ENCODE results near the gene OR2V1. TPM values are rescaled to one million over a fixed set of nuclear protein-coding genes. Genes with fewer than 3 reads are reported as not detected.

The OR2V1 gene
- total and polyA plus RNA-seq, 10 donors = not detected

GRCh38 chr5:181076920-181077319 is 54.0 kb downstream of the OR2V1 start:
- DNase-seq = no peak
- Histone ChIP-seq H3K4me1 (no peaks in the 10 kb centered on the region), H3K9me3 (peaks cover 0 to 18% (median 8%) of the 10 kb centered on the region in 8 donors), H3K27me3 (replicated peaks in 1 of 7) (peaks cover 0 to 41% (median 0%) of the 10 kb centered on the region in 7 donors), H3K4me3 (no peak overlapping the region), H3K36me3 (no peaks in the 10 kb centered on the region), H3K27ac (no peak overlapping the region)
- intact Hi-C loops (cut with DNase I; ENCODE audit: low total_unique reads) = no loop called here
- TF ChIP-seq CTCF (IDR thresholded peaks at IDR 0.05 in 8 of 11, conservative IDR thresholded peaks at IDR 0.05 in 3 of 11) = no peak
- TF ChIP-seq POLR2AphosphoS5 (IDR thresholded peaks at IDR 0.05) = no peak
- TF ChIP-seq POLR2A (IDR thresholded peaks at IDR 0.05) = no peak

Other genes starting within 250 kb of the OR2V1 start
- gene BTNL8, start 232.0 kb downstream of the OR2V1 start, total RNA-seq = 1 to 10 TPM; 1.8 to 7.9 (median 5.2) TPM
- gene BTNL8, start 232.0 kb downstream of the OR2V1 start, polyA plus RNA-seq = under 1 TPM; 0.42 to 0.67 (median 0.58) TPM
- 1 to 10 TPM in 3 of 7 donors, under 1 TPM in 2, not detected in 2; 0.37 to 2.4 (median 1.0) TPM for gene BTNL3, start 142.3 kb downstream of the OR2V1 start, total RNA-seq
- under 1 TPM; 0.09 to 0.13 (median 0.13) TPM for gene BTNL3, start 142.3 kb downstream of the OR2V1 start, polyA plus RNA-seq
- 100 to 1,000 TPM in 1 of 7 donors, 10 to 100 TPM in 6; 41.6 to 123 (median 86.3) TPM for gene BTNL9, start 90.9 kb downstream of the OR2V1 start, total RNA-seq
- 10 to 100 TPM; 17.2 to 91.1 (median 32.6) TPM for gene BTNL9, start 90.9 kb downstream of the OR2V1 start, polyA plus RNA-seq
- gene OR2V2, start 16.4 kb upstream of the OR2V1 start, total RNA-seq = not detected
- not detected for gene OR2V2, start 16.4 kb upstream of the OR2V1 start, polyA plus RNA-seq
- gene TRIM7, start 74.0 kb upstream of the OR2V1 start, total RNA-seq = 1 to 10 TPM in 6 of 7 donors, under 1 TPM in 1; 0.81 to 3.9 (median 1.9) TPM
- 1 to 10 TPM; 1.0 to 1.3 (median 1.2) TPM for gene TRIM7, start 74.0 kb upstream of the OR2V1 start, polyA plus RNA-seq
- 10 to 100 TPM; 14.3 to 34.1 (median 26.6) TPM for gene TRIM41, start 92.1 kb upstream of the OR2V1 start, total RNA-seq
- gene TRIM41, start 92.1 kb upstream of the OR2V1 start, polyA plus RNA-seq = 10 to 100 TPM; 12.5 to 25.0 (median 24.1) TPM
- 1,000 to 10,000 TPM; 1,202 to 2,949 (median 1,651) TPM for gene RACK1, start 112.7 kb upstream of the OR2V1 start, total RNA-seq
- gene RACK1, start 112.7 kb upstream of the OR2V1 start, polyA plus RNA-seq = 1,000 to 10,000 TPM; 2,379 to 3,598 (median 2,966) TPM
- 10 to 100 TPM; 18.9 to 44.0 (median 22.5) TPM for gene TRIM52, start 130.0 kb upstream of the OR2V1 start, total RNA-seq
- 10 to 100 TPM; 11.6 to 19.7 (median 18.4) TPM for gene TRIM52, start 130.0 kb upstream of the OR2V1 start, polyA plus RNA-seq
- gene OR4F3, start 236.1 kb upstream of the OR2V1 start, total RNA-seq = 1 to 10 TPM in 1 of 7 donors, under 1 TPM in 2, not detected in 4; 0.55 to 1.3 (median 0.70) TPM
- not detected for gene OR4F3, start 236.1 kb upstream of the OR2V1 start, polyA plus RNA-seq